ENCODE data around the gene KISS1R. TPM values are rescaled to one million over a fixed set of nuclear protein-coding genes. Genes with fewer than 3 reads are reported as not detected.

Gene KISS1R
- total and polyA plus RNA-seq, 4 donors: not detected

DNA sequence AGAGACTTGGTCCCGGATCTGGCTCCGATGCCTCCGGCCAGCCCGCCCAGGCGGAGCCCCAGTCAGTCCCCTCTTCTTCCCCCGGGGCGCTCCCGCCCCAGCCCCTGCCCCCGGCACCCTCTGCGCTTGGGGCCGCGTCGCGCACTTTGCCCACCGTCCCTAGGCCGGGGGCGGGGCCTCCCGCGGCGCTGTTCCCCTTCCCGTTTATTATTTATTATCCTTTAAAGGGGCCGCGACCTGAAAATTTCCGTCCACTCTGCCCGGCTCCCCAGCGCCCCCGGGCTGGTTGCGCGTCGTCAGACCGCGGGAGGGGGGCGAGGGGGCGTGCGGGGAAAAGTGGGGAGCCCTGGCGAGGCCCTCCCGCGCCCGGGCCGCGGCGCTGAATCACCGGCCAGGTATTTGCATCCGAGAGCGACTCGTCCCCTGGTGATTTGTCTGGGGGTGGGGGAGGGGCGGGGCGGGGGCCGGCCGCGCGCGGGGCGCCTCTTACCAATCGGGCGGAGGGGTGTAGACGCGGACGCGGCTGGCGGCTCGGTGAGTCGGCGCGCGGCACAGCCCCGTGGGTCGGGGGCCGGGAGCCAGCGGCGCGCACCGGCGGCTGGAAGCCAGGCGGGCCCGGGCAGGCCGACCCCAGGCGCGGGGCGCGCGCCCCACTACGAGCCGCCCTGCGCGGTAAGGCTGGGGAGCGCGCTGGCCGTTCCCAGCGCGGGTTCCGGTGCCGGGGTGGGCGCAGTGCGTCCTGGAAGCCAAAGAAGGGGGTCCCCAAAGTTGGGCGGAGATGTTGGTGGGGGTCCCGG is 8.6 kb downstream of the KISS1R start, which contains the start of gene ARID3A:
ARID3A (plus strand) TSS at position 510 of the 797 bp plus-strand sequence. CDS start 3,494 bp downstream, outside the sequence.
- Histone ChIP-seq H3K4me3 (ENCODE audit: low read depth in 1 of 3, low read length in 3 of 3) (peak within 1 kb of the TSS; percentile 81 to 90 (median 82)), H3K4me1 (ENCODE audit: control insufficient read depth in 4 of 4, insufficient read depth in 4 of 4, low read length in 3 of 4) (peaks cover 11 to 28% (median 20%) of the 10 kb centered on the region in 4 donors), H3K27ac (ENCODE audit: low read depth in 1 of 2, low read length in 2 of 2) (peak within 1 kb of the TSS; percentile 72 to 84), H3K36me3 (ENCODE audit: control insufficient read depth in 4 of 4, insufficient read depth in 3 of 4, low read depth in 1 of 4, low read length in 3 of 4) (no peaks in the 10 kb centered on the region), H3K9me3 (ENCODE audit: control insufficient read depth in 4 of 4, low read length in 3 of 4) (no peaks in the 10 kb centered on the region), H3K27me3 (ENCODE audit: control insufficient read depth in 4 of 4, insufficient read depth in 4 of 4, low read length in 3 of 4) (peaks cover 0 to 2% (median 0%) of the 10 kb centered on the region in 4 donors), H3K9ac (ENCODE audit: low read depth in 1 of 2, low read length in 2 of 2) (peak within 1 kb of the TSS in 1 of 2 donors; percentile 81)
- DNase-seq (ENCODE audit: low spot score): peak; percentile 85
- under 1% methylated on average over 97 of the region's 97 CpGs for WGBS
- no peak for TF ChIP-seq FOXA1 (IDR thresholded peaks at IDR 0.05)
- TF ChIP-seq SP1 (IDR thresholded peaks at IDR 0.05): peak; percentile 38

DNA sequence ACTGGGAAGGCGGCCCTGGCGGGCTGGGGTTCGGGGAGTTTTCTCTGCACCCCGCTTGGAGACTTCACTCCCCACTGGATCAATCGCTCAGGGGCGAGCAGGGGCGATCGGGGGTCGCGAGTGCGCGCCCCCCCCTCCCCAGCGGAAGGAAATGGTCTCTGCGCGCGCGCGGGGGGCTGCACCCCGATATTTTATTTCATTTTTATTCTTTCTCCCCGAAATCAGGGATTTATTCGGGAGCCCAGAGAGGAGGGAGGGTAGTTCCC is 9.1 kb downstream of the KISS1R start:
- Histone ChIP-seq H3K9me3 (ENCODE audit: control insufficient read depth in 4 of 4, low read length in 3 of 4) (no peaks in the 10 kb centered on the region), H3K4me1 (ENCODE audit: control insufficient read depth in 4 of 4, insufficient read depth in 4 of 4, low read length in 3 of 4) (peaks cover 11 to 28% (median 20%) of the 10 kb centered on the region in 4 donors), H3K27me3 (ENCODE audit: control insufficient read depth in 4 of 4, insufficient read depth in 4 of 4, low read length in 3 of 4) (no peaks in the 10 kb centered on the region), H3K36me3 (ENCODE audit: control insufficient read depth in 4 of 4, insufficient read depth in 3 of 4, low read depth in 1 of 4, low read length in 3 of 4) (no peaks in the 10 kb centered on the region), H3K9ac (ENCODE audit: low read depth in 1 of 2, low read length in 2 of 2) (peak overlapping the region in 1 of 2 donors; percentile 81), H3K27ac (ENCODE audit: low read depth in 1 of 2, low read length in 2 of 2) (peak overlapping the region; percentile 71 to 84), H3K4me3 (ENCODE audit: low read depth in 1 of 3, low read length in 3 of 3) (peak overlapping the region; percentile 81 to 90 (median 82))
- no peak for DNase-seq (ENCODE audit: low spot score)
- under 1% methylated on average over 21 of the region's 21 CpGs for WGBS
- TF ChIP-seq FOXA1 (IDR thresholded peaks at IDR 0.05) (no peak), SP1 (IDR thresholded peaks at IDR 0.05) (no peak), FOXA2 (IDR thresholded peaks at IDR 0.05) (no peak), EGR1 (IDR thresholded peaks at IDR 0.05; ENCODE audit: low read depth in 2 of 2) (no peak), JUND (IDR thresholded peaks at IDR 0.05) (no peak), YY1 (IDR thresholded peaks at IDR 0.05) (no peak)
- TF ChIP-seq, protein P1, sequence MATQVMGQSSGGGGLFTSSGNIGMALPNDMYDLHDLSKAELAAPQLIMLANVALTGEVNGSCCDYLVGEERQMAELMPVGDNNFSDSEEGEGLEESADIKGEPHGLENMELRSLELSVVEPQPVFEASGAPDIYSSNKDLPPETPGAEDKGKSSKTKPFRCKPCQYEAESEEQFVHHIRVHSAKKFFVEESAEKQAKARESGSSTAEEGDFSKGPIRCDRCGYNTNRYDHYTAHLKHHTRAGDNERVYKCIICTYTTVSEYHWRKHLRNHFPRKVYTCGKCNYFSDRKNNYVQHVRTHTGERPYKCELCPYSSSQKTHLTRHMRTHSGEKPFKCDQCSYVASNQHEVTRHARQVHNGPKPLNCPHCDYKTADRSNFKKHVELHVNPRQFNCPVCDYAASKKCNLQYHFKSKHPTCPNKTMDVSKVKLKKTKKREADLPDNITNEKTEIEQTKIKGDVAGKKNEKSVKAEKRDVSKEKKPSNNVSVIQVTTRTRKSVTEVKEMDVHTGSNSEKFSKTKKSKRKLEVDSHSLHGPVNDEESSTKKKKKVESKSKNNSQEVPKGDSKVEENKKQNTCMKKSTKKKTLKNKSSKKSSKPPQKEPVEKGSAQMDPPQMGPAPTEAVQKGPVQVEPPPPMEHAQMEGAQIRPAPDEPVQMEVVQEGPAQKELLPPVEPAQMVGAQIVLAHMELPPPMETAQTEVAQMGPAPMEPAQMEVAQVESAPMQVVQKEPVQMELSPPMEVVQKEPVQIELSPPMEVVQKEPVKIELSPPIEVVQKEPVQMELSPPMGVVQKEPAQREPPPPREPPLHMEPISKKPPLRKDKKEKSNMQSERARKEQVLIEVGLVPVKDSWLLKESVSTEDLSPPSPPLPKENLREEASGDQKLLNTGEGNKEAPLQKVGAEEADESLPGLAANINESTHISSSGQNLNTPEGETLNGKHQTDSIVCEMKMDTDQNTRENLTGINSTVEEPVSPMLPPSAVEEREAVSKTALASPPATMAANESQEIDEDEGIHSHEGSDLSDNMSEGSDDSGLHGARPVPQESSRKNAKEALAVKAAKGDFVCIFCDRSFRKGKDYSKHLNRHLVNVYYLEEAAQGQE (IDR thresholded peaks at IDR 0.05): no peak
- TF ChIP-seq, protein P2, sequence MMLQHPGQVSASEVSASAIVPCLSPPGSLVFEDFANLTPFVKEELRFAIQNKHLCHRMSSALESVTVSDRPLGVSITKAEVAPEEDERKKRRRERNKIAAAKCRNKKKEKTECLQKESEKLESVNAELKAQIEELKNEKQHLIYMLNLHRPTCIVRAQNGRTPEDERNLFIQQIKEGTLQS (IDR thresholded peaks at IDR 0.05): no peak

DNA sequence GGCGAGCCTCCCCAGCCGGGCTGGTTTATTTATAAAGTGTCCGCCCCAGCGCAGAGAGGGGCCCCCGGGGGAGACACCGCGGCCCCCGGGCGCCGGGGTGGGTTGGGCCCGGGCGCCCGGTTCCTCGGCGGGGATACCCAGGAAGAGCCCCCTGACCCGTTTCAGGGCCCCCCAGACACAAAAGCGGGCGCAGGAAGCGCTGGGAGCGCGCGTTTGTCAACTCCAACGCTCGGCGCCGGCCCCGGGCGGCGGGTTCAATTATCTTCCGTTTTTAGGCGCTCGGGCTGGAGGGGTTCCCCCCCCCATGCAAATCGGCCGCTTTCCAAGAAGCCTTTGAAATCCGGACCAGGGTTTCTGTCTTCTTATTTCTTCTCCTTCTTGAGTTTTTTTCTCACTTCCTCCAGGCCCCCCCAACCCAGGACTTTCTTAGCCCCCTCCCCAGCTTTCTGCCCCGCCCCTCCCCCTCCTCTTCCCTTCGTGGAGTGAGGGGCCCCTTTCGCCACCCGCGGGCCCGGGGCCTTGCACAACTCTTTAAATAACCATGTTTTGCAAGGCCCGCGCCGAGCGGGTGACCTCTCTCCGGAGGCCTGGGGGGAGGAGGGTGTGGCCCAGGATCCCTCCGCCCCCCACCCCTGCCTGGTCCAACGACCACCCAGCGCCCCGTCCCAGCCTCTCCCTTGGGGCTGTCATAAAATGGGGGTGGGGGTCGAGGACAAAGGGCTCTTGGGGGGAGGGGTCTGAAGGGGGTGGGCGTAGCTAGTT is 9.6 kb downstream of the KISS1R start:
- Histone ChIP-seq H3K27me3 (ENCODE audit: control insufficient read depth in 4 of 4, insufficient read depth in 4 of 4, low read length in 3 of 4) (no peaks in the 10 kb centered on the region), H3K27ac (ENCODE audit: low read depth in 1 of 2, low read length in 2 of 2) (peak overlapping the region; percentile 71 to 84), H3K4me1 (ENCODE audit: control insufficient read depth in 4 of 4, insufficient read depth in 4 of 4, low read length in 3 of 4) (peaks cover 11 to 28% (median 20%) of the 10 kb centered on the region in 4 donors), H3K9me3 (ENCODE audit: control insufficient read depth in 4 of 4, low read length in 3 of 4) (no peaks in the 10 kb centered on the region), H3K9ac (ENCODE audit: low read depth in 1 of 2, low read length in 2 of 2) (peak overlapping the region in 1 of 2 donors; percentile 81), H3K4me3 (ENCODE audit: low read depth in 1 of 3, low read length in 3 of 3) (peak overlapping the region; percentile 81 to 90 (median 82)), H3K36me3 (ENCODE audit: control insufficient read depth in 4 of 4, insufficient read depth in 3 of 4, low read depth in 1 of 4, low read length in 3 of 4) (no peaks in the 10 kb centered on the region)
- under 1% methylated on average over 52 of the region's 52 CpGs for WGBS
- TF ChIP-seq JUND (IDR thresholded peaks at IDR 0.05): no peak
- no peak for TF ChIP-seq GABPA (IDR thresholded peaks at IDR 0.05 in 1 of 2, conservative IDR thresholded peaks at IDR 0.05 in 1 of 2)
- TF ChIP-seq SP1 (IDR thresholded peaks at IDR 0.05): no peak
- peak in 1 of 2 donors; percentile 11 for TF ChIP-seq RXRA (IDR thresholded peaks at IDR 0.05)
- DNase-seq (ENCODE audit: low spot score): peak; percentile 78

All from liver (tissue), 9 donors.